Smooth muscle cell (in vitro differentiated cells): ENCODE data around the gene KRTAP23-1. TPM values are rescaled to one million over a fixed set of nuclear protein-coding genes. Genes with fewer than 3 reads are reported as not detected.
A peak's percentile ranks its signal among the peaks of the same experiment; 100 is the strongest.

Experiments
- DNase-seq: peaks from one replicate; lab custom pipeline; 2025; ENCODE audit not compliant: unreplicated experiment; lab: John Stamatoyannopoulos, UW
- H2AFZ ChIP-seq: fragments of 200-600 bp; sonication (generic); 2 replicates; pipeline ENCODE4 v1.6.0; 2016; ENCODE audit warnings: antibody characterized with exemption, low read depth, mild to moderate bottlenecking
- H3F3A ChIP-seq: fragments of 200-600 bp; sonication (generic); 2 replicates; pipeline ENCODE4 v1.6.0; 2017; ENCODE audit warnings: antibody characterized with exemption, low read depth
- H3K27ac ChIP-seq: fragments of 200-600 bp; sonication (generic); 2 replicates; pipeline ENCODE4 v1.5.1; 2016; ENCODE audit warnings: low read depth, mild to moderate bottlenecking
- H3K27me3 ChIP-seq: fragments of 200-600 bp; sonication (generic); 2 replicates; pipeline ENCODE4 v1.6.1; 2016; ENCODE audit warnings: low read depth, mild to moderate bottlenecking
- H3K36me3 ChIP-seq: fragments of 200-600 bp; sonication (generic); 2 replicates; pipeline ENCODE4 v1.5.1; 2016; ENCODE audit warnings: low read depth
- H3K4me1 ChIP-seq: fragments of 200-600 bp; sonication (generic); 2 replicates; pipeline ENCODE4 v1.5.1; 2016; ENCODE audit warnings: low read depth
- H3K4me2 ChIP-seq: fragments of 200-600 bp; sonication (generic); 2 replicates; pipeline ENCODE4 v1.6.0; 2016; ENCODE audit warnings: mild to moderate bottlenecking
- H3K4me3 ChIP-seq: fragments of 200-600 bp; sonication (generic); 2 replicates; pipeline ENCODE4 v1.5.1; 2016; ENCODE audit warnings: mild to moderate bottlenecking
- H3K79me2 ChIP-seq: fragments of 200-600 bp; sonication (generic); 2 replicates; pipeline ENCODE4 v1.6.0; 2016; ENCODE audit warnings: low read depth, mild to moderate bottlenecking
- H3K9ac ChIP-seq: fragments of 200-600 bp; sonication (generic); 2 replicates; pipeline ENCODE4 v1.6.0; 2016; ENCODE audit warnings: low read depth
- H3K9me3 ChIP-seq: fragments of 200-600 bp; sonication (generic); replicated peaks from 2 replicates; pipeline ENCODE4 v1.5.1; 2016; ENCODE audit warnings: low read depth
- H4K20me1 ChIP-seq: fragments of 200-600 bp; sonication (generic); 2 replicates; pipeline ENCODE4 v1.6.0; 2016; ENCODE audit warnings: low read depth
- CTCF ChIP-seq: fragments of 200-600 bp; sonication (generic); IDR thresholded peaks from 2 replicates; pipeline ENCODE4 v1.5.1; 2017; ENCODE audit warnings: borderline replicate concordance, mild to moderate bottlenecking, antibody characterized with exemption; ENCODE audit not compliant: insufficient read depth, poor library complexity, severe bottlenecking
- WGBS: methylation state at CpG from one replicate; pipeline ENCODE4 v1.1.7; 2016; ENCODE audit warnings: low lambda C conversion rate; 5-methylcytosine and 5-hydroxymethylcytosine counted together
- polyA plus RNA-seq: library from polyadenylated mRNA; unstranded; fragments of >200 nt; fragmentation: Nextera tagmentation; extraction: Ambion mirVana; gene quantifications from 2 replicates; pipeline ENCODE4 v1.2.1, GENCODE V29; 2016
- total RNA-seq: library from RNA; depleted of rRNA; stranded (reverse); fragments of >200 nt; gene quantifications from 2 replicates; pipeline ENCODE4 v1.2.3, GENCODE V29; 2014

KRTAP23-1 gene
- total and polyA plus RNA-seq, 2 experiments from 2014 or later = not detected

- H4K20me1 ChIP-seq = no peaks in the 10 kb centered on the region
- H3K27me3 ChIP-seq = no peaks in the 10 kb centered on the region
- no peak overlapping the region for H3K4me2 ChIP-seq
- H2AFZ ChIP-seq = no peak overlapping the region
- no peak overlapping the region for H3K27ac ChIP-seq
- WGBS = 88% methylated on average over 2 of the region's 2 CpGs
- peak; percentile 98 for TF ChIP-seq CTCF
- H3K9ac ChIP-seq = no peak overlapping the region
- no peaks in the 10 kb centered on the region for H3K36me3 ChIP-seq
- no peaks in the 10 kb centered on the region for H3K9me3 ChIP-seq
- H3K4me3 ChIP-seq = no peak overlapping the region
- no peaks in the 10 kb centered on the region for H3F3A ChIP-seq
- peaks cover 4% of the 10 kb centered on the region for H3K4me1 ChIP-seq
- no peaks in the 10 kb centered on the region for H3K79me2 ChIP-seq
- no peak for DNase-seq
Measured at GRCh38 chr21:30340714-30341573, 7.5 kb downstream of the KRTAP23-1 start.

GRCh38 chr21:30338717-30339116 lies 9.7 kb downstream of the KRTAP23-1 start:
- H3K9ac ChIP-seq = no peak overlapping the region
- H4K20me1 ChIP-seq = no peaks in the 10 kb centered on the region
- TF ChIP-seq CTCF = no peak
- no peaks in the 10 kb centered on the region for H3F3A ChIP-seq
- no peak overlapping the region for H3K27ac ChIP-seq
- DNase-seq = no peak
- no peak overlapping the region for H2AFZ ChIP-seq
- H3K27me3 ChIP-seq = no peaks in the 10 kb centered on the region
- H3K36me3 ChIP-seq = no peaks in the 10 kb centered on the region
- no peaks in the 10 kb centered on the region for H3K9me3 ChIP-seq
- peaks cover 4% of the 10 kb centered on the region for H3K4me1 ChIP-seq
- H3K4me2 ChIP-seq = no peak overlapping the region
- WGBS = 93% methylated on average over 4 of the region's 4 CpGs
- H3K79me2 ChIP-seq = no peaks in the 10 kb centered on the region
- H3K4me3 ChIP-seq = no peak overlapping the region

- no peaks in the 10 kb centered on the region for H3F3A ChIP-seq
- no peaks in the 10 kb centered on the region for H3K9me3 ChIP-seq
- H4K20me1 ChIP-seq = no peaks in the 10 kb centered on the region
- DNase-seq = no peak
- H3K79me2 ChIP-seq = no peaks in the 10 kb centered on the region
- H3K27me3 ChIP-seq = no peaks in the 10 kb centered on the region
- TF ChIP-seq CTCF = no peak
- no peak overlapping the region for H3K4me3 ChIP-seq
- H3K36me3 ChIP-seq = no peaks in the 10 kb centered on the region
- peaks cover 4% of the 10 kb centered on the region for H3K4me1 ChIP-seq
- no peak overlapping the region for H3K27ac ChIP-seq
- no peak overlapping the region for H3K4me2 ChIP-seq
- H2AFZ ChIP-seq = no peak overlapping the region
- H3K9ac ChIP-seq = no peak overlapping the region
Measured at GRCh38 chr21:30337772-30338171, 10.6 kb downstream of the KRTAP23-1 start.
